HepG2 (cell line): ENCODE measurements around the gene RAC2. TPM values are rescaled to one million over a fixed set of nuclear protein-coding genes. Genes with fewer than 3 reads are reported as not detected.
A peak's percentile ranks its signal among the peaks of the same experiment; 100 is the strongest.

Experiments used
- CERS6 ChIP-seq: sonication (generic); formaldehyde crosslinking; IDR thresholded peaks from 2 replicates; pipeline ENCODE4 v1.5.0; 2020; ENCODE audit warnings: missing genetic modification reagents
- FOXK1 ChIP-seq: sonication (generic); formaldehyde crosslinking; IDR thresholded peaks from 2 replicates; pipeline ENCODE4 v1.4.0; 2020; ENCODE audit warnings: low read depth, missing genetic modification reagents, borderline replicate concordance
- HMG20B ChIP-seq: conservative IDR thresholded peaks from 2 replicates; pipeline ENCODE4 v1.6.1; 2016; ENCODE audit warnings: missing genetic modification reagents, missing compliant biosample characterization
- NFIC ChIP-seq: IDR thresholded peaks from 2 replicates; pipeline ENCODE4 v1.6.1; 2012; ENCODE audit warnings: mild to moderate bottlenecking, low read length, inconsistent platforms
- NR2C2 ChIP-seq: sonication (generic); formaldehyde crosslinking; IDR thresholded peaks from 2 replicates; pipeline ENCODE4 v1.4.0; 2020; ENCODE audit warnings: missing genetic modification reagents, mild to moderate bottlenecking, moderate library complexity, borderline replicate concordance
- PAX8 ChIP-seq: sonication (generic); formaldehyde crosslinking; IDR thresholded peaks from 2 replicates; pipeline ENCODE4 v1.8.0; 2022; ENCODE audit warnings: mild to moderate bottlenecking, missing genetic modification reagents, borderline replicate concordance
- RAD51 ChIP-seq: fragments of 450-650 bp; IDR thresholded peaks from 2 replicates; pipeline ENCODE4 v1.6.1; 2016; ENCODE audit warnings: borderline replicate concordance
- TP53 ChIP-seq: sonication (generic); formaldehyde crosslinking; conservative IDR thresholded peaks from 2 replicates; pipeline ENCODE4 v1.4.0; 2020; ENCODE audit warnings: missing genetic modification reagents
- YY1 ChIP-seq: IDR thresholded peaks from 2 replicates; pipeline ENCODE4 v1.6.1; 2011; ENCODE audit warnings: low read length, low read depth, moderate library complexity, mild to moderate bottlenecking; ENCODE audit not compliant: insufficient read depth, insufficient replicate concordance
- ZFX ChIP-seq: sonication (generic); formaldehyde crosslinking; IDR thresholded peaks from 2 replicates; pipeline ENCODE4 v1.4.0; 2020; ENCODE audit warnings: mild to moderate bottlenecking, low read depth, missing genetic modification reagents, moderate library complexity
- ZNF136 ChIP-seq: sonication (generic); formaldehyde crosslinking; IDR thresholded peaks from 2 replicates; pipeline ENCODE4 v1.8.1; 2022; ENCODE audit warnings: low read depth, mild to moderate bottlenecking, moderate library complexity, missing genetic modification reagents
- ZNF747 ChIP-seq: sonication (generic); formaldehyde crosslinking; IDR thresholded peaks from 2 replicates; pipeline ENCODE4 v1.8.1; 2023; ENCODE audit warnings: missing genetic modification reagents, mild to moderate bottlenecking, borderline replicate concordance
- polyA plus RNA-seq, 8 experiments: library from polyadenylated mRNA; depleted of rRNA in 3 of 8; stranded (reverse) in 7 of 8; unstranded in 1 of 8; fragments of >200 nt; fragmentation: Illumina TruSeq in 4 of 8; extraction: Trizol in 4 of 8; gene quantifications; 2 replicates each; pipeline versions ENCODE4 v1.2.1 to v1.2.3, GENCODE V29; 2011 to 2016; ENCODE audit warnings: low read depth in 4 of 8, missing spikeins in 1 of 8, mixed read lengths in 1 of 8; ENCODE audit not compliant: insufficient read depth in 1 of 8
- total RNA-seq, 5 experiments: library from RNA; depleted of rRNA; stranded (reverse); fragments of >200 nt; fragmentation: Illumina TruSeq; extraction: Trizol; gene quantifications; 2 replicates each; pipeline ENCODE4 v1.2.3, GENCODE V29; 2016; ENCODE audit warnings: low read depth in 1 of 5
- TF ChIP-seq, protein P1 (sequence below): sonication (generic); formaldehyde crosslinking; IDR thresholded peaks from 2 replicates; pipeline ENCODE4 v1.9.0; 2022; ENCODE audit warnings: low read depth, missing genetic modification reagents
- TF ChIP-seq, protein P2 (sequence below): sonication (generic); formaldehyde crosslinking; IDR thresholded peaks from 2 replicates; pipeline ENCODE4 v1.8.1; 2023; ENCODE audit warnings: mild to moderate bottlenecking, moderate library complexity, missing genetic modification reagents
- TF ChIP-seq, protein P3 (sequence below): sonication (generic); formaldehyde crosslinking; IDR thresholded peaks from 2 replicates; pipeline ENCODE4 v1.4.0; 2020; ENCODE audit warnings: mild to moderate bottlenecking, missing genetic modification reagents
- TF ChIP-seq, protein P4 (sequence below): sonication (generic); formaldehyde crosslinking; IDR thresholded peaks from 2 replicates; pipeline ENCODE4 v1.8.0; 2023; ENCODE audit warnings: mild to moderate bottlenecking, missing genetic modification reagents

Gene RAC2
- total and polyA plus RNA-seq, 2 of the 13 experiments (the other 11 are each of a cell fraction or from before 2014, with no cell fraction given) = 0.73 TPM; not detected in 1

DNA sequence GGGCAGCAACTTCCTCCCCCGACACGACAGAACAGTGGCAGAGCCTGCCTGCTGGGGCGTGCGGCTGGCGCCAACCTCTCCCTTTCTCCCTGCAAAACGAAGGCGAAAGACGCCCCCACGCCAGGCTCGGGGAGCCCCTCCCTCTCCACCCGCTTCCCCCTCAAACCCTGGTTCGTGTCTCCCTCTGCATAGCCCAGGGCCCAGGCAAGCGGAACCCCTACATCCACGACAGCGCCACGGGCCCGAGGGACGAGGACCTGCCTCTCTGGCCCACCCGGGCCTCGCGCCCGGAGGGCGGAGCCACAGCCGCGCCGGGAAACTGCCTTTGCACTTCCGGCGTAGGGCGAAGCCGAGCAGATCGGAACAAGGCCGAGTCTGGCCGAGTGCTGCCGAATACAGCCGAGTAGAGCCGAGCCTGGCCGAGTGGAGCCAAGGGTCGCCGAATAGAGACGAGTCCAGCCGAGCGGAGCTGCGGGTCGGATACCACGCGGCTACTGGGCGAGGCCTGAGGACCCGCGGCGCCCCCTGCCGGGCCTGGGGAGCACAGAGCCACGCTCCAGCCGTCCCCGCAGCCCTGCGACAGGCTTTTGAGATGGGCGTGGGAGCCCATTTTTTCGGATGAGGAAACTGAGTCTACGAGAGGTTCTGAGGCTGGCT lies 44.8 kb downstream of the RAC2 start (continued):
- peak; percentile 87 for TF ChIP-seq ZFX
- TF ChIP-seq YY1 = no peak
- peak; percentile 76 for TF ChIP-seq NR2C2 (CRISPR knock-in tag)
- TF ChIP-seq TP53 (CRISPR knock-in tag) = no peak
- no peak for TF ChIP-seq HMG20B (CRISPR knock-in tag)
- TF ChIP-seq NFIC = no peak
- TF ChIP-seq ZNF747 = no peak
- TF ChIP-seq, protein P1, sequence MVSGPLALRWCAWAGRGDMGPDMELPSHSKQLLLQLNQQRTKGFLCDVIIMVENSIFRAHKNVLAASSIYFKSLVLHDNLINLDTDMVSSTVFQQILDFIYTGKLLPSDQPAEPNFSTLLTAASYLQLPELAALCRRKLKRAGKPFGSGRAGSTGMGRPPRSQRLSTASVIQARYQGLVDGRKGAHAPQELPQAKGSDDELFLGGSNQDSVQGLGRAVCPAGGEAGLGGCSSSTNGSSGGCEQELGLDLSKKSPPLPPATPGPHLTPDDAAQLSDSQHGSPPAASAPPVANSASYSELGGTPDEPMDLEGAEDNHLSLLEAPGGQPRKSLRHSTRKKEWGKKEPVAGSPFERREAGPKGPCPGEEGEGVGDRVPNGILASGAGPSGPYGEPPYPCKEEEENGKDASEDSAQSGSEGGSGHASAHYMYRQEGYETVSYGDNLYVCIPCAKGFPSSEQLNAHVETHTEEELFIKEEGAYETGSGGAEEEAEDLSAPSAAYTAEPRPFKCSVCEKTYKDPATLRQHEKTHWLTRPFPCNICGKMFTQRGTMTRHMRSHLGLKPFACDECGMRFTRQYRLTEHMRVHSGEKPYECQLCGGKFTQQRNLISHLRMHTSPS (CRISPR knock-in tag) = peak; percentile 59; the same call in 1 of the 2 replicates
- TF ChIP-seq FOXK1 (CRISPR knock-in tag) = no peak
- no peak for TF ChIP-seq RAD51
- no peak for TF ChIP-seq CERS6 (CRISPR knock-in tag)
- TF ChIP-seq, protein P2, sequence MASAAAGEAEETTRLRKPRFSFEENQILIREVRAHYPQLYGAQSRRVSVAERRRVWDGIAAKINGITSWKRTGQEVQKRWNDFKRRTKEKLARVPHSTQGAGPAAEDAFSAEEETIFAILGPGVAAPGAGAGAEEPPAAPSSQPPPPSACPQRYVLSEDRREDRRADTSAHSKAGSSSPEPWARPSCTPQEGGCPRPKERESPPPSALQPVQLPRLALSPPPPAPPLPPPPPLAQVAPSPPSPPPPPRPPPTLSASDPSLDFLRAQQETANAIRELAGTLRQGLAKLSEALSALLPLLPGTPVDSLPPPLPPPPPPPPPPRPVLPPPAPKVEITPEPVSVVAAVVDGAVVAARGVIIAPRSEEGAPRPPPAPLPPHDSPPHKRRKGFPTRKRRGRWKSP = 0 out of 2 replicates have a peak, but pooled peaks have one; percentile 69
- TF ChIP-seq ZNF136 = peak; percentile 65; the same call in 1 of the 2 replicates
- TF ChIP-seq PAX8 (CRISPR knock-in tag) = no peak
- TF ChIP-seq, protein P3, sequence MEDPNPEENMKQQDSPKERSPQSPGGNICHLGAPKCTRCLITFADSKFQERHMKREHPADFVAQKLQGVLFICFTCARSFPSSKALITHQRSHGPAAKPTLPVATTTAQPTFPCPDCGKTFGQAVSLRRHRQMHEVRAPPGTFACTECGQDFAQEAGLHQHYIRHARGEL (CRISPR knock-in tag) = 0 out of 2 replicates have a peak, but pooled peaks have one; percentile 2
- TF ChIP-seq, protein P4, sequence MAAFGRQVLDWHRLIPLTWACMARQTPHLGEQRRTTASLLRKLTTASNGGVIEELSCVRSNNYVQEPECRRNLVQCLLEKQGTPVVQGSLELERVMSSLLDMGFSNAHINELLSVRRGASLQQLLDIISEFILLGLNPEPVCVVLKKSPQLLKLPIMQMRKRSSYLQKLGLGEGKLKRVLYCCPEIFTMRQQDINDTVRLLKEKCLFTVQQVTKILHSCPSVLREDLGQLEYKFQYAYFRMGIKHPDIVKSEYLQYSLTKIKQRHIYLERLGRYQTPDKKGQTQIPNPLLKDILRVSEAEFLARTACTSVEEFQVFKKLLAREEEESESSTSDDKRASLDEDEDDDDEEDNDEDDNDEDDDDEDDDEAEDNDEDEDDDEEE (CRISPR knock-in tag) = peak; percentile 53
